ENCODE data around the gene MTPN. TPM values are rescaled to one million over a fixed set of nuclear protein-coding genes. Genes with fewer than 3 reads are reported as not detected.

Gene MTPN
- total and polyA plus RNA-seq, 10 of the 15 experiments (the other 5 are each of a cell fraction or from before 2014, with no cell fraction given): 38.7 to 146 (median 85.4) TPM

DNA sequence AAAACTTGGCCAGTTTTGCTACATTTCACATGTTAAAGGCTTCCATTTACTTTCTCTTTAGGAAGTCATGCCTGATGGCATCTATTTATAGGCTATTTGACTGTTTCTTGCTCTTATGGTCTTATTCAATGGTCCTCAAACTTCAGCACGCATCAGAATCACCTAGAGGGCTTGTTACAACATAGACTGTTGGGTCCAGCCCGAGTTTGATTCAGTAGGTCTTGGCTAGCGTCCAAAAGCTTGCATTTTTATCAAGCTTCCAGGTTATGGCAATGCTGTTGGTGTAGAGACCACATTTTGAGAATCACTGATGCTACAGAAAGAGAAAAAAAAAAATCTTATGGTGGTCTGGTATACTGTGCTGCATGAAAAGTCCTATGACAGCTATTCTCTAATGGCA is 51.9 kb downstream of the MTPN start:
- in situ Hi-C loops (cut with MboI): no loop called here
- FAIRE-seq (no peak), DNase-seq (ENCODE audit: low read depth, low spot score) (no peak), ATAC-seq (no peak)
- Histone ChIP-seq H3K36me3 (ENCODE audit: control insufficient read depth in 2 of 2, insufficient read depth in 2 of 2, low read length in 1 of 2) (peaks cover 2 to 4% of the 10 kb centered on the region in 2 experiments; a peak in 3 of 4 replicates), H3K9ac (ENCODE audit: control insufficient read depth, insufficient read depth, low read length) (no peak overlapping the region), H3K9me3 (replicated peaks; ENCODE audit: control insufficient read depth, insufficient read depth, low read length) (no peaks in the 10 kb centered on the region; the same call in 2 of the 3 replicates), H3K4me1 (ENCODE audit: control insufficient read depth, insufficient read depth, low read length) (no peaks in the 10 kb centered on the region; the same call in 1 of the 2 replicates), H3K4me3 (no peak overlapping the region), H3K27ac (ENCODE audit: control insufficient read depth, insufficient read depth) (no peak overlapping the region), H3K79me2 (ENCODE audit: control insufficient read depth, insufficient read depth, low read length) (no peaks in the 10 kb centered on the region), H2AFZ (ENCODE audit: control insufficient read depth, low read depth, low read length) (no peak overlapping the region), H3K4me2 (ENCODE audit: control insufficient read depth, insufficient read depth) (no peak overlapping the region), H4K20me1 (ENCODE audit: control insufficient read depth, insufficient read depth) (no peaks in the 10 kb centered on the region), H3K27me3 (replicated peaks in 1 of 2; ENCODE audit: control insufficient read depth in 2 of 2, insufficient read depth in 2 of 2, low read length in 1 of 2) (no peaks in the 10 kb centered on the region)
- TF ChIP-seq EGR1 (IDR thresholded peaks at IDR 0.05; ENCODE audit: borderline replicate concordance in 1 of 2, low read depth in 2 of 2, low read length in 2 of 2) (no peak), EZH2 (IDR thresholded peaks at IDR 0.05; ENCODE audit: borderline replicate concordance, control insufficient read depth, low read depth, low read length) (no peak), SP1 (IDR thresholded peaks at IDR 0.05; ENCODE audit: low read depth, low read length) (no peak), CREB1 (IDR thresholded peaks at IDR 0.05; ENCODE audit: low read depth) (no peak), MXI1 (IDR thresholded peaks at IDR 0.05; ENCODE audit: low read depth, low read length) (no peak), MYB (IDR thresholded peaks at IDR 0.05; ENCODE audit: borderline replicate concordance, low read depth, low read length) (no peak), HDAC6 (IDR thresholded peaks at IDR 0.05; ENCODE audit: unreplicated experiment) (no peak)
- TF ChIP-seq, protein P1, sequence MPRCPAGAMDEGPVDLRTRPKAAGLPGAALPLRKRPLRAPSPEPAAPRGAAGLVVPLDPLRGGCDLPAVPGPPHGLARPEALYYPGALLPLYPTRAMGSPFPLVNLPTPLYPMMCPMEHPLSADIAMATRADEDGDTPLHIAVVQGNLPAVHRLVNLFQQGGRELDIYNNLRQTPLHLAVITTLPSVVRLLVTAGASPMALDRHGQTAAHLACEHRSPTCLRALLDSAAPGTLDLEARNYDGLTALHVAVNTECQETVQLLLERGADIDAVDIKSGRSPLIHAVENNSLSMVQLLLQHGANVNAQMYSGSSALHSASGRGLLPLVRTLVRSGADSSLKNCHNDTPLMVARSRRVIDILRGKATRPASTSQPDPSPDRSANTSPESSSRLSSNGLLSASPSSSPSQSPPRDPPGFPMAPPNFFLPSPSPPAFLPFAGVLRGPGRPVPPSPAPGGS (IDR thresholded peaks at IDR 0.05; ENCODE audit: borderline replicate concordance, insufficient read depth, low read depth, low read length, poor library complexity, severe bottlenecking): no peak
- TF ChIP-seq, protein P2, sequence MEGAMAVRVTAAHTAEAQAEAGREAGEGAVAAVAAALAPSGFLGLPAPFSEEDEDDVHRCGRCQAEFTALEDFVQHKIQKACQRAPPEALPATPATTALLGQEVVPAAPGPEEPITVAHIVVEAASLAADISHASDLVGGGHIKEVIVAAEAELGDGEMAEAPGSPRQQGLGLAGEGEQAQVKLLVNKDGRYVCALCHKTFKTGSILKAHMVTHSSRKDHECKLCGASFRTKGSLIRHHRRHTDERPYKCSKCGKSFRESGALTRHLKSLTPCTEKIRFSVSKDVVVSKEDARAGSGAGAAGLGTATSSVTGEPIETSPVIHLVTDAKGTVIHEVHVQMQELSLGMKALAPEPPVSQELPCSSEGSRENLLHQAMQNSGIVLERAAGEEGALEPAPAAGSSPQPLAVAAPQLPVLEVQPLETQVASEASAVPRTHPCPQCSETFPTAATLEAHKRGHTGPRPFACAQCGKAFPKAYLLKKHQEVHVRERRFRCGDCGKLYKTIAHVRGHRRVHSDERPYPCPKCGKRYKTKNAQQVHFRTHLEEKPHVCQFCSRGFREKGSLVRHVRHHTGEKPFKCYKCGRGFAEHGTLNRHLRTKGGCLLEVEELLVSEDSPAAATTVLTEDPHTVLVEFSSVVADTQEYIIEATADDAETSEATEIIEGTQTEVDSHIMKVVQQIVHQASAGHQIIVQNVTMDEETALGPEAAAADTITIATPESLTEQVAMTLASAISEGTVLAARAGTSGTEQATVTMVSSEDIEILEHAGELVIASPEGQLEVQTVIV (IDR thresholded peaks at IDR 0.05; ENCODE audit: borderline replicate concordance, partially characterized antibody): no peak
- TF ChIP-seq, protein P3, sequence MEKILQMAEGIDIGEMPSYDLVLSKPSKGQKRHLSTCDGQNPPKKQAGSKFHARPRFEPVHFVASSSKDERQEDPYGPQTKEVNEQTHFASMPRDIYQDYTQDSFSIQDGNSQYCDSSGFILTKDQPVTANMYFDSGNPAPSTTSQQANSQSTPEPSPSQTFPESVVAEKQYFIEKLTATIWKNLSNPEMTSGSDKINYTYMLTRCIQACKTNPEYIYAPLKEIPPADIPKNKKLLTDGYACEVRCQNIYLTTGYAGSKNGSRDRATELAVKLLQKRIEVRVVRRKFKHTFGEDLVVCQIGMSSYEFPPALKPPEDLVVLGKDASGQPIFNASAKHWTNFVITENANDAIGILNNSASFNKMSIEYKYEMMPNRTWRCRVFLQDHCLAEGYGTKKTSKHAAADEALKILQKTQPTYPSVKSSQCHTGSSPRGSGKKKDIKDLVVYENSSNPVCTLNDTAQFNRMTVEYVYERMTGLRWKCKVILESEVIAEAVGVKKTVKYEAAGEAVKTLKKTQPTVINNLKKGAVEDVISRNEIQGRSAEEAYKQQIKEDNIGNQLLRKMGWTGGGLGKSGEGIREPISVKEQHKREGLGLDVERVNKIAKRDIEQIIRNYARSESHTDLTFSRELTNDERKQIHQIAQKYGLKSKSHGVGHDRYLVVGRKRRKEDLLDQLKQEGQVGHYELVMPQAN (conservative IDR thresholded peaks at IDR 0.05): no peak
- POLR2A ChIA-PET: no interaction called here
- intact Hi-C loops (cut with micrococcal nuclease; ENCODE audit: unreplicated experiment): no loop called here
- no TSS peak for BruUV-seq (replicated peaks)
- RAD21 ChIA-PET (ENCODE audit: unreplicated experiment): interaction anchor here (1.0 kb wide), 2 partner anchors 59 to 65 kb away, joined by 3 read pairs; no protein-coding TSS in a partner anchor
- CTCF ChIA-PET: no interaction called here
- 97% methylated on average over 3 of the region's 3 CpGs for WGBS (ENCODE audit: insufficient coverage, insufficient replicate concordance, low lambda C conversion rate, missing lambda C conversion rate)
- SMC1A ChIA-PET (ENCODE audit: uncharacterized antibody, unreplicated experiment): interaction anchor here (0.9 to 1.3 kb wide), 5 partner anchors 9 to 26 kb away, joined by 3 read pairs; no protein-coding TSS in a partner anchor

Measured in GM12878 (cell line).